HEK293T (cell line): ENCODE measurements around the gene DNLZ.

ENCODE experiments used
- CTCF ChIA-PET: fragments of 350-600 bp; formaldehyde crosslinking; extraction: SDS; loops from one replicate; lab custom pipeline; 2021; ENCODE audit warnings: antibody characterized with exemption, inconsistent platforms; lab: Yijun Ruan, JAX
- POLR2A ChIA-PET: fragments of 350-600 bp; formaldehyde crosslinking; extraction: SDS; loops from one replicate; lab custom pipeline; 2020; ENCODE audit warnings: antibody characterized with exemption, inconsistent platforms; lab: Yijun Ruan, JAX
- DNase-seq: peaks from one replicate; pipeline ENCODE4 v3.0.0; 2012; ENCODE audit warnings: mixed read lengths; ENCODE audit errors: extremely low spot score
- ARNT ChIP-seq: fragments of 450-650 bp; IDR thresholded peaks from 2 replicates; pipeline ENCODE4 v1.6.1; 2017; ENCODE audit warnings: mild to moderate bottlenecking
- BHLHE40 ChIP-seq: fragments of 450-650 bp; IDR thresholded peaks from 2 replicates; pipeline ENCODE4 v1.6.1; 2016; ENCODE audit warnings: mild to moderate bottlenecking, moderate library complexity, borderline replicate concordance
- CTBP1 ChIP-seq: fragments of 450-650 bp; IDR thresholded peaks from 2 replicates; pipeline ENCODE4 v1.6.1; 2016; ENCODE audit warnings: borderline replicate concordance
- ELF4 ChIP-seq: fragments of 450-650 bp; IDR thresholded peaks from 2 replicates; pipeline ENCODE4 v1.6.1; 2017; ENCODE audit warnings: antibody characterized with exemption
- FOXA1 ChIP-seq: fragments of 450-650 bp; IDR thresholded peaks from 2 replicates; pipeline ENCODE4 v1.6.1; 2016; ENCODE audit warnings: mild to moderate bottlenecking
- FOXK2 ChIP-seq: fragments of 450-650 bp; IDR thresholded peaks from 2 replicates; pipeline ENCODE4 v1.6.1; 2016; ENCODE audit warnings: mild to moderate bottlenecking
- FOXM1 ChIP-seq: fragments of 450-650 bp; IDR thresholded peaks from 2 replicates; pipeline ENCODE4 v1.6.1; 2017; ENCODE audit warnings: mild to moderate bottlenecking, borderline replicate concordance
- HDGF ChIP-seq: fragments of 450-650 bp; IDR thresholded peaks from 2 replicates; pipeline ENCODE4 v1.6.1; 2017; ENCODE audit warnings: antibody characterized with exemption, borderline replicate concordance
- L3MBTL2 ChIP-seq: fragments of 450-650 bp; conservative IDR thresholded peaks from 2 replicates; pipeline ENCODE4 v1.6.1; 2016; ENCODE audit warnings: mild to moderate bottlenecking
- LEF1 ChIP-seq: fragments of 450-650 bp; IDR thresholded peaks from 2 replicates; pipeline ENCODE4 v1.6.1; 2017; ENCODE audit warnings: mild to moderate bottlenecking, borderline replicate concordance
- NFRKB ChIP-seq: fragments of 450-650 bp; IDR thresholded peaks from 2 replicates; pipeline ENCODE4 v1.6.1; 2016; ENCODE audit warnings: mild to moderate bottlenecking, moderate library complexity
- SP1 ChIP-seq: fragments of 450-650 bp; IDR thresholded peaks from 2 replicates; pipeline ENCODE4 v1.6.1; 2017
- SUZ12 ChIP-seq: fragments of 450-650 bp; IDR thresholded peaks from 2 replicates; pipeline ENCODE4 v1.6.1; 2016; ENCODE audit warnings: mild to moderate bottlenecking
- TARDBP ChIP-seq: fragments of 450-650 bp; IDR thresholded peaks from 2 replicates; pipeline ENCODE4 v1.6.1; 2016
- ZNF384 ChIP-seq: fragments of 450-650 bp; IDR thresholded peaks from 2 replicates; pipeline ENCODE4 v1.6.1; 2016
- TF ChIP-seq, protein P1 (sequence below): fragments of 450-650 bp; IDR thresholded peaks from 2 replicates; pipeline ENCODE4 v1.6.1; 2016

Gene DNLZ

DNA sequence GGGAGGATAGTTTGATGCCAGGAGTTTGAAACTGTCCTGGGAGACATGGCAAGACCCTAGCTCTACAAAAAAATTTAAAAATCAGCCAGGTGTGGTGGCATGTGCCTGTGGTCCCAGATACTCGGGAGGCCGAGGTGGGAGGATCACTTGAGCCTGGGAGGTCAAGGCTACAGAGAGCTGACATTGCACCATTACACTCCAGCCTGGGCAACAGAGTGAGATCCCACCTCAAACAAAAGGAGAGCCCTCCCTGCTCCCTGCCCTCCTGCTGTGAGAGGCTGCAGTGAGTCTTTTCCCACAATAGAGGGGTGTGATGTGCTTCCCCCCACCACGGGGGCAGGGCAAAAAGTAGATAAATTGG is 49.5 kb downstream of the DNLZ start:
- TF ChIP-seq ZNF384 (no peak), TARDBP (no peak), SUZ12 (no peak), LEF1 (no peak), BHLHE40 (no peak), FOXA1 (no peak)
- ChIA-PET POLR2A (interaction anchor here (1.6 kb wide), 1 partner anchor 49 kb away, joined by 3 read pairs; no protein-coding TSS in a partner anchor), CTCF (interaction anchor here (2.2 kb wide), 1 partner anchor 50 kb away, joined by 8 read pairs; the partner anchor contains the start of gene DNLZ)
- no peak for DNase-seq

DNA sequence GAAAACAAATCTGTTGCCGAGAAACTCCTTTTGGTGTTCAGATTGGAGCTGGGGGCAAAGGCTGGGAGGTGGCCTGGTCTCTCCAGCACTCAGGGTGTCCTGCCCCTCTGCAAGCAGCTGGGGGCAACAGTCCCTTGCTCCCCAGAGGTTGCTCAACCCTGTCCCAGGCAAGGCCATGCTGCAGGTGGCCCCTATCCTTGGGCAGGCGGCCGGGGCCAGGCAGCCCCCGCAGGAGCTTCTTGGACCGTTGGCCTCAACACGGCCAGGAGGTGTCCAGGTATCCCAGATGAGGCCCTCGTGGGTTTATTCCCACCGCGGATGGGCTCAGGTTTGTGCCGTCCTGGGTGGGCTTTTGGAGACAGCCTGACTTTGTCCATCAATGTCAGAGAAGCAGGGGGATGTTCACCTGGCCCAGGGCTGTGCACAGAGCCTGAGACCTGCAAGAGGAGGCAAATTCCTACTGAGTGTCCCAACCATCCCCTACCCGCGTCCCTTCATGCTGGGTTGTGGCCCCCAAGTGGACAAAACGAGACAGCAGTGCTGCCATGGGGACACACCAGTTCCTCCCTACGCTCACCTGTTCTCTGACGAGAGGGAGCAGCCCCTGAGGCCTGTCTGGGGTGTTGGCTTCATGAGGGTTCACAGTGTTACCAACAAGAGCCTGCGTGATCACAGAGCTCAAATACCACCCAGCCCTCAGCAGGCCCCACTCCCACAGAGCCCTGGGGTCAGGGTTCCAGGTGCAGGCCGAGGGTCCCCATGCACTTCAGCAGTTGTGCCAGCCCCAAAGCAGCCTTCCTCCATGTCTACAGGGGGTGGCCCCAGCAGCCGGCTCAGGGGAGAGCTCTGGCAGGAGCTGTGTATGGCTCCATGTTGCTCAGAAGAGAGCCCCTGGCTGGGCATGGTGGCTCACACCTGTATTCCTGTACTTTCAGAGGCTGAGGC is 50.2 kb downstream of the DNLZ start:
- DNase-seq: no peak
- POLR2A ChIA-PET: interaction anchor here (1.5 to 1.6 kb wide), 2 partner anchors 49 to 50 kb away, joined by 3 read pairs; partner anchors contain the start of gene DNLZ
- TF ChIP-seq SUZ12 (no peak), CTBP1 (no peak)
- CTCF ChIA-PET: interaction anchor here (0.6 to 2.2 kb wide), 5 partner anchors 11 to 83 kb away, joined by 3 to 11 read pairs (median 6); partner anchors contain the start of gene DNLZ

DNA sequence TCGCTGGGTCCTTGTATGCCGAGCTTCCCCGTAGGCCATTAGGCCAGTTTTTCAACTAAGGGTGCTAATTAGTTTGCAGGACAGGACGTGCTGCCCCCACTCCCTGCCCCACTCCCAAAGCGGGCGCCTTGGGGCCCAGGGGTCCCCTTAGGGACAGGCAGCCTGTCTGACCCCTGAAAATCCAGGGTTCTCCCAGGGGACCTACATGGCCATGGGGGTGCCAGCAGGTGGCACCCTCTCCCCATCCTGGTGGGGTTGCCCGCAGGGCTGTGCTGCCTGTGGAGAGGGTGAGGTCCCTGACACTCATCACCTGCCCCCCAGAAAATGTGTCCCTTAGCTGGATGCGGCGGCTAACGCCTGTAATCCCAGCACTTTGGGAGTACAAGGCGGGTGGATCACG is 51.1 kb downstream of the DNLZ start:
- TF ChIP-seq ARNT (no peak), FOXK2 (no peak), FOXA1 (no peak), SUZ12 (no peak), SP1 (no peak), LEF1 (no peak), CTBP1 (no peak), BHLHE40 (no peak), L3MBTL2 (no peak), FOXM1 (no peak), HDGF (no peak), TARDBP (no peak), ZNF384 (no peak), NFRKB (no peak), ELF4 (no peak)
- TF ChIP-seq, protein P1, sequence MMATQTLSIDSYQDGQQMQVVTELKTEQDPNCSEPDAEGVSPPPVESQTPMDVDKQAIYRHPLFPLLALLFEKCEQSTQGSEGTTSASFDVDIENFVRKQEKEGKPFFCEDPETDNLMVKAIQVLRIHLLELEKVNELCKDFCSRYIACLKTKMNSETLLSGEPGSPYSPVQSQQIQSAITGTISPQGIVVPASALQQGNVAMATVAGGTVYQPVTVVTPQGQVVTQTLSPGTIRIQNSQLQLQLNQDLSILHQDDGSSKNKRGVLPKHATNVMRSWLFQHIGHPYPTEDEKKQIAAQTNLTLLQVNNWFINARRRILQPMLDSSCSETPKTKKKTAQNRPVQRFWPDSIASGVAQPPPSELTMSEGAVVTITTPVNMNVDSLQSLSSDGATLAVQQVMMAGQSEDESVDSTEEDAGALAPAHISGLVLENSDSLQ: no peak
- DNase-seq: no peak
- CTCF ChIA-PET: interaction anchor here (0.9 to 2.2 kb wide), 5 partner anchors 12 to 66 kb away, joined by 3 to 11 read pairs (median 6); partner anchors contain the start of gene DNLZ
- POLR2A ChIA-PET: interaction anchor here (1.5 kb wide), 1 partner anchor 51 kb away, joined by 3 read pairs; the partner anchor contains the start of gene DNLZ

DNA sequence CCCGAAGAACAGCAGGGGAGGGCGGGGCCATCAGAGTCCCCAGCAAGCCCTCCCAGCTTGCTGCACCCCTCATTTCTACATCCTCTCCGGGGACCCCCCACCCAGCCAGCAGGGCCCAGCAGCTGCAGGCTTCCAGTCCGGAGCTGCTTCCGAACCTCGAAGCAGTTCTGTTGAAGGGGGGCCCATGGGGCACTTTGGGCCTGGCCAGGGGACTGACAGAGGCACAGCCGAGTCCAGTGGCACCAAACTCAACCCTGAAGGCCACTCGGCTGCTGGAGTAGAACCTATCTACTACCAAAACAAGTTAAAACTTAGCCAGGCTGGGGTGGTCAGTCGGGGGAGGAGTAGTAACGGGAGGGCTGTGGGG is 51.6 kb downstream of the DNLZ start:
- ChIA-PET CTCF (interaction anchor here (1.1 to 2.2 kb wide), 2 partner anchors 52 to 55 kb away, joined by 3 to 8 read pairs; partner anchors contain the start of gene DNLZ), POLR2A (interaction anchor here (1.5 kb wide), 1 partner anchor 52 kb away, joined by 3 read pairs; the partner anchor contains the start of gene DNLZ)
- no peak for DNase-seq
- no peak for TF ChIP-seq NFRKB
- TF ChIP-seq, protein P1: no peak
- TF ChIP-seq FOXK2: no peak

DNA sequence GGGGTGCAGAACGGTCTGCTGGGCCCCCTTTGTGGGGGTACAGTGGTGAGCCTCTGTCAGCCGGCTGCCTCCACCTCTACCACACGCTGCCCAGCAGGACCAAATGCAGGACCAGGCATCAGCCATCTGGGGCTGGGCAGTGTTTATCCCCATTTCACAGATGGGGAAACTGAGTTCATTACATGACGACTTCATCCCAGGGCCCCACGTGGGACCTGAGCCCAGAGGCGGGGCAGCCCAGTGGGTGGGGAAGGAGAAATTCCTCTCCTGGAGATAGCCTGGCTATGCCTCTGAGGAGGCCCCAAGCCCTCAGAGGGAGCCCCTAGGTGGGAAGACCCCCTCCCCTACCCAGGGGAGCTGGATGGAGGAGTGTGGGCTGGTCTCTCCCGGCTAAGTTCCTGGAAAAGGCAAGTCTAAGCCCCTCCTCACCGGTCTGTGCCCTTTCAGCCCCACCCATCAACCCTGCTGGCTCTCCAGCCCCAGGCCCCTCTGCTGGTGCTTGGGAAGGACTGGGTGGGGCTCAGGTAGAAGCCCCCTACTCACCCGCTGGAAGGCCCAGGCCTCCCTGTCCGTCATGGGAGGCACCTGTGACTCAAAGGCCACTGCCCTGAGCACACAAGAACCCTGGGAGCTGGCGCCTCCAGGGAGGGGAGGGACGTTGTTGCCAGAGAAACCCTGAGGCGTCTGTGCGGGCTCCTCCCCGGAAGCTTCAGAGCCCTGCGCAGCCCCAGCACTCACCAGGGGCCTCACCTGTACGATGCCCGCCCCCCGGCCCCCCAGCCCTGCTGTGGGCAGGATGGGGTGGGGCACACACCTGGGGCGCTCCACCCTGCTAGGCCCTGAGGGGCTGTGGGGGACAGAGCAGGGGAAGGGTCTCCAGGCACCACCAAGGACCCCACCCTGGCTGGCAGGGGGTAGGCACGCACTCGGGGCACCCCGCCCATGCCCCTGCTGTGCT is 52.2 kb downstream of the DNLZ start:
- ChIA-PET POLR2A (no interaction called here), CTCF (interaction anchor here (1.1 to 2.2 kb wide), 2 partner anchors 52 to 55 kb away, joined by 3 to 8 read pairs; partner anchors contain the start of gene DNLZ)
- TF ChIP-seq SP1 (no peak), SUZ12 (no peak), ELF4 (no peak), HDGF (no peak)
- TF ChIP-seq, protein P1: no peak
- DNase-seq: no peak
